GM10248 (cell line): ENCODE data around the gene HSPB2.

Source experiments
- CTCF ChIA-PET: fragments of 300-600 bp; sonication (Branson Sonifier 250); formaldehyde crosslinking; extraction: SDS; loops from one replicate; lab custom pipeline; 2021; ENCODE audit warnings: antibody characterized with exemption; lab: Yijun Ruan, JAX
- POLR2A ChIA-PET: fragments of 350-650 bp; sonication (Branson Sonifier 250); formaldehyde crosslinking; extraction: SDS; loops from one replicate; lab custom pipeline; 2020; ENCODE audit warnings: antibody characterized with exemption; lab: Yijun Ruan, JAX
- DNase-seq: peaks from one replicate; pipeline ENCODE4 v3.0.0; 2012; ENCODE audit errors: extremely low spot score
- TF ChIP-seq, protein P1 (sequence below): IDR thresholded peaks from 2 replicates; pipeline ENCODE4 v1.5.1; 2012; ENCODE audit warnings: mild to moderate bottlenecking, low read depth; ENCODE audit errors: extremely low read depth, missing control alignments, control extremely low read depth

Gene HSPB2

DNA sequence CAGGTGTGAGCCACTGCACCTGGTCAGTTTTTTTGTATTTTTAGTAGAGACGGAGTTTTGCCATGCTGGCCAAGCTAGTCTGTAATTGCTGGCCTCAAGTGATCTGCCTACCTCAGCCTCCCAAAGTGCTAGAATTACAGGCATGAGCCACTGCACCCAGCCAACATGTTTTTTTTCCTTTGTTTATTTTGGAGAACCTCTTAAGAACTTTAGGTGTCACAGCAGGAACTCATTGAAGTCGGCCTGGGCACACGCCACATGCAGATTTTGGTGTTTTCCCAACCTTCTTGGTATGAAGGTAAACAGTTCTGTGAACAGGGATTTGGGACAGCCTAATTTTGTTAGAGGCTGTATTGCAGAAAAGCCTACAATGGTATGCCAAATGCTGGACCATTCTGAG is 34.0 kb downstream of the HSPB2 start:
- TF ChIP-seq, protein P1, sequence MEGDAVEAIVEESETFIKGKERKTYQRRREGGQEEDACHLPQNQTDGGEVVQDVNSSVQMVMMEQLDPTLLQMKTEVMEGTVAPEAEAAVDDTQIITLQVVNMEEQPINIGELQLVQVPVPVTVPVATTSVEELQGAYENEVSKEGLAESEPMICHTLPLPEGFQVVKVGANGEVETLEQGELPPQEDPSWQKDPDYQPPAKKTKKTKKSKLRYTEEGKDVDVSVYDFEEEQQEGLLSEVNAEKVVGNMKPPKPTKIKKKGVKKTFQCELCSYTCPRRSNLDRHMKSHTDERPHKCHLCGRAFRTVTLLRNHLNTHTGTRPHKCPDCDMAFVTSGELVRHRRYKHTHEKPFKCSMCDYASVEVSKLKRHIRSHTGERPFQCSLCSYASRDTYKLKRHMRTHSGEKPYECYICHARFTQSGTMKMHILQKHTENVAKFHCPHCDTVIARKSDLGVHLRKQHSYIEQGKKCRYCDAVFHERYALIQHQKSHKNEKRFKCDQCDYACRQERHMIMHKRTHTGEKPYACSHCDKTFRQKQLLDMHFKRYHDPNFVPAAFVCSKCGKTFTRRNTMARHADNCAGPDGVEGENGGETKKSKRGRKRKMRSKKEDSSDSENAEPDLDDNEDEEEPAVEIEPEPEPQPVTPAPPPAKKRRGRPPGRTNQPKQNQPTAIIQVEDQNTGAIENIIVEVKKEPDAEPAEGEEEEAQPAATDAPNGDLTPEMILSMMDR, result no peak
- CTCF ChIA-PET, result interaction anchor here (1.1 to 2.8 kb wide), 3 partner anchors 11 to 35 kb away, joined by 3 to 13 read pairs (median 6); no protein-coding TSS in a partner anchor
- DNase-seq, result no peak
- POLR2A ChIA-PET, result no interaction called here

DNA sequence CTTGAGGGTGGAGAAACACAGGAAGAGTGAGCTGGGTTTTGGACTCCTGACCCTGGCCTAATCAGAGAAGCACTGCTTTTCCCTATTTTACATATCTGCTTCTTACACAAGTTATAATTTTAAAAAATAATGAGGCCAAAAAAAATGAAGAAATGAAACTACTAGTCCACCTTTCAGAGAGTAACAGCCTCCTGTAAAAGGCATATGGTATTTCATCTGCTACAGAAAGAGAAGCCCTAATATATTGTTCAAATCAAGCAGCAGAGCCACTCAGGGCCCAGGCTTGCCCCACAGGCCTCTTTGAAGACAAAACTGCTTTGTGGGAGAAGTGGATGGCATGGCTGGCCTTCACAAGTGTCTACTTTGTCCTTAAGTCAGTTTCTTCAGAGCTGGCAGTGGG is 34.6 kb downstream of the HSPB2 start:
- TF ChIP-seq, protein P1, result no peak
- CTCF ChIA-PET, result interaction anchor here (2.2 kb wide), 1 partner anchor 35 kb away, joined by 6 read pairs; no protein-coding TSS in a partner anchor
- POLR2A ChIA-PET, result no interaction called here
- DNase-seq, result no peak

DNA sequence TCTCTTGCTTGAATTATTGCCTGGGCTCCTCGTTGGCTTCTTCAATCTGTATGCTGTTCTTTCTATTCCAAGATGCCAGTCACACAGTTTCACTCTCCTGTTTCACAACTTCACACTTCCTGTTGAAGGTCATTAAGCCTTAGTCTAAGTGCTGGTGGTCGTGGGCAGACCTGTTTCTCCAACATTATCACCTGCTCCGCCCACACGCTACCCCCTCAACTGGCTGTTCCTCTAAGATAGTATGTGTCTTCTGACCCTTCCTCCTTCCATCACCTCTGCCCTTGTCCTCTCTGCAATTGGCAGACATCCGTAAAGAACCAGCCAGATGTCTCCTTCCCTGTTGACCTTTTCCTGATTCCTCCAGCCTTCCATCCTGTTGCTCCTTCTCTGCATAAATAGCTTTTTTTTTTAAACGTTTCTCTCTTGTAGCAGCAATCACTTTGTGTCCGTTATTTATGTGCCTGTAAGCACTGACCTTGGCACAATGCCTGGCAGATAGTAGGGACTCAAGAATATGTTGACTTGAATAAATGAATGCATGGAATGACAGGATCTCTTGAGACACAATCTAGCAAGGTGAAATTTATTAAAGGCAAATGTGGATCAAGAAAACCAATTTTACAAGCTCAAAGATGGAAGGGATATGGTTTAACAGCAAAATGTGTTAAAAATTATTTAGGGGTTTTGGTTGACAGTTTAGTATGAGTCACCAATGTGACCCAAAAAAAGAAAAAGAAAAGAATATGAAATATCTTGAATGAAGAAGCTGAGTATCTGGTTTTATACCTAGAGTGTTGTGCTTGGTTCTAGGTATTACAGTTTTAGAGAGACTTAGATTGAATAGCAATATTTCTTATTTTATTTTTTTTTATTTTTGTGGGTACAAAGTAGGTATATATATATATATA is 37.2 kb downstream of the HSPB2 start:
- ChIA-PET POLR2A (no interaction called here), CTCF (interaction anchor here (0.8 to 1.1 kb wide), 3 partner anchors 11 to 32 kb away, joined by 3 to 5 read pairs (median 3); no protein-coding TSS in a partner anchor)
- no peak for DNase-seq
- TF ChIP-seq, protein P1, result no peak

DNA sequence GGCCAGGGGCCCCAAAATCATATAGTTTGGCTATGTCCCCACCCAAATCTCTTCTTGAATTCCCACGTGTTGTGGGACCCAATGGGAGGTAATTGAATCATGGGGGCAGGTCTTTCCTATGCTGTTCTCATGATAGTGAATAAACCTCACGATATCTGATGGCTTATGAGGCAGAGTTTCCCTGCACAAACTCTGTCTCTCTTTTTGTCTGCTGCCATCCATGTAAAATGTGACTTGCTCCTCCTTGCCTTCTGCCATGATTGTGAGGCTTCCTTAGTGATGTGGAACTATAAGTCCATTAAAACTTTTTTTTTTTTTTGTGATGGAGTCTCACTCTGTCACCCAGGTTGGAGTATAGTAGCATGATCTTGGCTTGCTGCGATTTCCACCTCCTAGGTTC is 39.0 kb downstream of the HSPB2 start:
- TF ChIP-seq, protein P1, result no peak
- no peak for DNase-seq
- ChIA-PET CTCF (interaction anchor here (1.2 kb wide), 1 partner anchor 20 kb away, joined by 3 read pairs; no protein-coding TSS in a partner anchor), POLR2A (no interaction called here)

DNA sequence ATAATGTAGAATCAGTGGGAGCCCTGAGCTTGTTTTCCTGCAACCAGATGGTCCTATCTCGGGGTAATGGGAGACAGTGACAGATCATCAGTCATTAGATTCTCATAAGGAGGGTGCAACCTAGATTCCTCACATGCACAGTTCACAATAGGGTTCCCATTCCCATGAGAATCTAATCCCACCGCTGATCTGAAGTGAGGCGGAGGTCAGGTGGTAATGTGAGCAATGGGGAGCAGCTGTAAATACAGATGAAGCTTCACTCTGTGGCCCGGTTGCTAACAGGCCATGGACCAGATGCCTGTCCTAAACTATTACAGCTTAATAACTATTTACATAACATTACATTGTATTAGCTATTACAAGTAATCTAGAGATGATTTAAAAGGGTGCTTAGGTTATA is 41.6 kb downstream of the HSPB2 start:
- ChIA-PET CTCF (interaction anchor here (1.1 to 2.5 kb wide), 6 partner anchors 8 to 28 kb away, joined by 3 to 9 read pairs (median 5); no protein-coding TSS in a partner anchor), POLR2A (no interaction called here)
- TF ChIP-seq, protein P1, result no peak
- DNase-seq, result no peak

DNA sequence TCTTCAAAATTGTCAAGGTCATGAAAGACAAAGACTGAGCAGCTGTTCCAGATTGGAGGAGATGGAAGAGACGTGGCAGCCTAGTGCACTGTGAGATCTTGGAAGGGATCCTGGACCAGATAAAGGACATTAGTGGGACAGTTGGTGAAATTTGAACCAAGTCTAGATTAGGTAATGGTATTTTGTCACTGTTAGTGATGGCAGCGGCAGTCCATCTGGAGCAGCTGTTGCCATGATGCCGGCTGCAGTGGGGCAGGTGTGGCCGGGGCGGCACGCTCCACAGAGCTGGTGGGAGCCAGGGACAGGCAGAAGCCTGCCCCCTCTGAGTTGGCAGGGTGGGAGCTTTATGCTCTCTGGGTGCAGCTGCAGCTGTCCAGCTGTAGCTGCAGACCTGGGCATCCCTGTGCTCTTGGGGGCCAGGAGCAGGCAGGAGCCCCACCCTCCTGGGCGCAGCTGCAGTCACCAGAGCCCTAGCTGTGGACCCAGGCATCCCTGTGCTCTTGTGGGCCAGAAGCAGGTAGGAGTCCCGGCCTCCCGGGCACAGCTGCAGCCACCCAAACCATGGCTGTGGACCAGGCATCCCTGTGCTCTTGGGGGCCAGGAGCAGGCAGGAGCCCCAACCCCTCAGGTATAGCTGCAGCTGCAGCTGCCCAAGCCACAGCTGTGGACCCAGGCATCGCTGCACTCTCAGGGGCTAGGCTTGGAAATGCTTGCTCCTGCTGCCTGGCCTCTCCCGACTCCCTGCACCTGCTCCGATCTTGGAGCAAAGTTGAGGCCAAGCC is 45.3 kb downstream of the HSPB2 start:
- no peak for DNase-seq
- ChIA-PET CTCF (interaction anchor here (1.2 to 1.9 kb wide), 4 partner anchors 12 to 25 kb away, joined by 3 to 6 read pairs (median 4); no protein-coding TSS in a partner anchor), POLR2A (no interaction called here)
- TF ChIP-seq, protein P1, result no peak
